Stimulated activated CD4-positive, alpha-beta T cell treated with anti-CD3 and anti-CD28 coated beads, Interleukin-2, amount 100 ng/mL, for 4 hours (primary cell): ENCODE data around the gene PMEL.
"Not testable (repeated sequence)": the region's sequence is repeated elsewhere in the genome, so short reads cannot be mapped to it uniquely, and the experiment has no call there.

Experiments
- DNase-seq: peaks from one replicate; pipeline ENCODE4 v3.0.0-alpha.2; 2020; ENCODE audit warnings: low read depth

Gene PMEL

GRCh38 chr12:55983232-55983842 lies 17.5 kb upstream of the PMEL start:
- DNase-seq = no peak

GRCh38 chr12:55982319-55982936 lies 16.6 kb upstream of the PMEL start:
- no peak for DNase-seq

- DNase-seq = not testable (repeated sequence)
Observed at GRCh38 chr12:55981882-55982281, 16.0 kb upstream of the PMEL start.

GRCh38 chr12:55979069-55979468 lies 13.2 kb upstream of the PMEL start:
- no peak for DNase-seq

- DNase-seq = no peak
Observed at GRCh38 chr12:55978393-55978792, 12.6 kb upstream of the PMEL start.

GRCh38 chr12:55974308-55974730 lies 8.5 kb upstream of the PMEL start:
- no peak for DNase-seq

- peak; percentile 98 for DNase-seq
Observed at GRCh38 chr12:55973599-55974307, 7.9 kb upstream of the PMEL start, which contains the start of gene RAB5B. RAB5B (plus strand) TSS chr12:55974078; CDS start chr12:55986961, 12,883 bp downstream.

GRCh38 chr12:55972911-55973598 lies 7.2 kb upstream of the PMEL start:
- DNase-seq = no peak

- no peak for DNase-seq
Observed at GRCh38 chr12:55972456-55972855, 6.6 kb upstream of the PMEL start.

GRCh38 chr12:55972042-55972441 lies 6.2 kb upstream of the PMEL start:
- no peak for DNase-seq

GRCh38 chr12:55970775-55971174 lies 4.9 kb upstream of the PMEL start:
- DNase-seq = no peak

GRCh38 chr12:55969356-55969755 lies 3.5 kb upstream of the PMEL start:
- DNase-seq = no peak

GRCh38 chr12:55966408-55967281 lies 803 bp upstream of the PMEL start, which contains the start of gene CDK2:
CDK2 (plus strand) TSS chr12:55966830; CDS start chr12:55967009, 179 bp downstream.
- DNase-seq = peak; percentile 85

GRCh38 chr12:55965240-55965639 lies 602 bp downstream of the PMEL start:
- DNase-seq = no peak

- DNase-seq = no peak
Observed at GRCh38 chr12:55963760-55964159, 2.1 kb downstream of the PMEL start.

- no peak for DNase-seq
Observed at GRCh38 chr12:55957106-55957859, 8.6 kb downstream of the PMEL start.

- peak; percentile 32 for DNase-seq
Observed at GRCh38 chr12:55955800-55956508, 9.9 kb downstream of the PMEL start.

GRCh38 chr12:55955344-55955743 lies 10.5 kb downstream of the PMEL start:
- DNase-seq = no peak

GRCh38 chr12:55946553-55946952 lies 19.3 kb downstream of the PMEL start:
- DNase-seq = no peak

GRCh38 chr12:55942577-55943136 lies 23.2 kb downstream of the PMEL start:
- no peak for DNase-seq
